ENCODE measurements around the gene BICDL1.
"Not testable (repeated sequence)": the region's sequence is repeated elsewhere in the genome, so short reads cannot be mapped to it uniquely, and the experiment has no call there.

Gene BICDL1

GRCh38 chr12:120006258-120006975 lies 17.4 kb downstream of the BICDL1 start:
- peak; percentile 45 for DNase-seq

- DNase-seq, result peak; percentile 66
These were observed 18.2 kb downstream of the BICDL1 start for GRCh38 chr12:120007272-120007671.

GRCh38 chr12:120010661-120011230 lies 21.7 kb downstream of the BICDL1 start:
- no peak for DNase-seq

GRCh38 chr12:120012067-120012621 lies 23.1 kb downstream of the BICDL1 start:
- DNase-seq, result peak; percentile 94

- DNase-seq, result peak; percentile 86
These were observed 24.8 kb downstream of the BICDL1 start for GRCh38 chr12:120013659-120014380.

- DNase-seq, result not testable (repeated sequence)
These were observed 25.3 kb downstream of the BICDL1 start for GRCh38 chr12:120014381-120014735.

GRCh38 chr12:120015313-120015712 lies 26.3 kb downstream of the BICDL1 start:
- peak; percentile 33 for DNase-seq

GRCh38 chr12:120016199-120016598 lies 27.2 kb downstream of the BICDL1 start:
- not testable (repeated sequence) for DNase-seq

GRCh38 chr12:120019197-120019596 lies 30.2 kb downstream of the BICDL1 start:
- no peak for DNase-seq

- no peak for DNase-seq
These were observed 30.9 kb downstream of the BICDL1 start for GRCh38 chr12:120019938-120020337.

- no peak for DNase-seq
These were observed 35.2 kb downstream of the BICDL1 start for GRCh38 chr12:120024193-120024592.

- DNase-seq, result no peak
These were observed 36.6 kb downstream of the BICDL1 start for GRCh38 chr12:120025640-120026039.

- DNase-seq, result no peak
These were observed 43.2 kb downstream of the BICDL1 start for GRCh38 chr12:120032242-120032641.

GRCh38 chr12:120037851-120038250 lies 48.8 kb downstream of the BICDL1 start:
- no peak for DNase-seq

- no peak for DNase-seq
These were observed 50.7 kb downstream of the BICDL1 start for GRCh38 chr12:120039711-120040110.

GRCh38 chr12:120041386-120042231 lies 52.6 kb downstream of the BICDL1 start:
- no peak for DNase-seq

- DNase-seq, result not testable (repeated sequence)
These were observed 56.3 kb downstream of the BICDL1 start for GRCh38 chr12:120045367-120045766.

GRCh38 chr12:120047072-120047471 lies 58.0 kb downstream of the BICDL1 start:
- DNase-seq, result no peak

GRCh38 chr12:120048263-120048662 lies 59.2 kb downstream of the BICDL1 start:
- no peak for DNase-seq

- no peak for DNase-seq
These were observed 60.4 kb downstream of the BICDL1 start for GRCh38 chr12:120049426-120049825.

GRCh38 chr12:120051535-120051934 lies 62.5 kb downstream of the BICDL1 start:
- no peak for DNase-seq

GRCh38 chr12:120054293-120054692 lies 65.3 kb downstream of the BICDL1 start:
- no peak for DNase-seq
